SK-N-SH (cell line): ENCODE data around the gene NBEA.

Source experiments
- EZH2phosphoT487 ChIP-seq: fragments of 200-600 bp; sonication (generic); IDR thresholded peaks from 2 replicates; pipeline ENCODE4 v1.6.1; 2017; ENCODE audit warnings: low read depth, mixed run types, mild to moderate bottlenecking, antibody characterized with exemption, moderate library complexity, borderline replicate concordance
- POLR2AphosphoS5 ChIP-seq: IDR thresholded peaks from 2 replicates; pipeline ENCODE4 v1.6.1; 2012; ENCODE audit warnings: low read depth, low read length
- RAD21 ChIP-seq: IDR thresholded peaks from 2 replicates; pipeline ENCODE4 v1.6.1; 2012; ENCODE audit warnings: mild to moderate bottlenecking, low read length
- SIN3A ChIP-seq: IDR thresholded peaks from 2 replicates; pipeline ENCODE4 v1.6.1; 2012; ENCODE audit warnings: low read depth, mild to moderate bottlenecking, low read length, moderate library complexity, borderline replicate concordance
- TCF12 ChIP-seq: IDR thresholded peaks from 2 replicates; pipeline ENCODE4 v1.4.0; 2012
- YY1 ChIP-seq: IDR thresholded peaks from 2 replicates; pipeline ENCODE4 v1.4.0; 2012; ENCODE audit warnings: low read depth, mild to moderate bottlenecking
- TF ChIP-seq, protein P1 (sequence below): fragments of 200-600 bp; sonication (generic); IDR thresholded peaks from 2 replicates; pipeline ENCODE4 v1.6.1; 2017; ENCODE audit warnings: antibody characterized with exemption, mild to moderate bottlenecking, moderate library complexity
- TF ChIP-seq, protein P2 (sequence below): IDR thresholded peaks from 2 replicates; pipeline ENCODE4 v1.4.0; 2012; ENCODE audit warnings: low read depth
- TF ChIP-seq, protein P3 (sequence below): IDR thresholded peaks from 2 replicates; pipeline ENCODE4 v1.4.0; 2012; ENCODE audit warnings: low read depth, borderline replicate concordance

DNA sequence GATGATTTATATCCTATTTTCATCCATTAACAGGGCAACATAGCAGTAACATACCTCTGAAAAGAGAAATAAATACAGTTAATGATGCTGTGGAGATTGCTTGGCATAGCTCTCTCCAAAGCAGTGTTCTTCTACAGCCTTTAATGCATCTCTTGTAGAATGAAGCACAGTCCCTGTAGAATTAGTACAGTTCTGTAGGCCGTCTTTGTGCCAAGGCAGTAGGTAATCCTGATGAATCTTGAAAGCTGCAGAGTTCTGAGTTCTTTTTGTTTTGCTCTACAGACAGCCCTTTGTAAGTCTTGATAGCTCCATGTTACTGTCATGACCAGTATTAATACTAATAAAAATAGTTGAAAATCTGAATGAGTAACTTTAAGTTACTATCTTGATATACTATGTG is 350.3 kb downstream of the NBEA start:
- TF ChIP-seq, protein P1, sequence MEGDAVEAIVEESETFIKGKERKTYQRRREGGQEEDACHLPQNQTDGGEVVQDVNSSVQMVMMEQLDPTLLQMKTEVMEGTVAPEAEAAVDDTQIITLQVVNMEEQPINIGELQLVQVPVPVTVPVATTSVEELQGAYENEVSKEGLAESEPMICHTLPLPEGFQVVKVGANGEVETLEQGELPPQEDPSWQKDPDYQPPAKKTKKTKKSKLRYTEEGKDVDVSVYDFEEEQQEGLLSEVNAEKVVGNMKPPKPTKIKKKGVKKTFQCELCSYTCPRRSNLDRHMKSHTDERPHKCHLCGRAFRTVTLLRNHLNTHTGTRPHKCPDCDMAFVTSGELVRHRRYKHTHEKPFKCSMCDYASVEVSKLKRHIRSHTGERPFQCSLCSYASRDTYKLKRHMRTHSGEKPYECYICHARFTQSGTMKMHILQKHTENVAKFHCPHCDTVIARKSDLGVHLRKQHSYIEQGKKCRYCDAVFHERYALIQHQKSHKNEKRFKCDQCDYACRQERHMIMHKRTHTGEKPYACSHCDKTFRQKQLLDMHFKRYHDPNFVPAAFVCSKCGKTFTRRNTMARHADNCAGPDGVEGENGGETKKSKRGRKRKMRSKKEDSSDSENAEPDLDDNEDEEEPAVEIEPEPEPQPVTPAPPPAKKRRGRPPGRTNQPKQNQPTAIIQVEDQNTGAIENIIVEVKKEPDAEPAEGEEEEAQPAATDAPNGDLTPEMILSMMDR: no peak
- TF ChIP-seq RAD21 (no peak), TCF12 (no peak), EZH2phosphoT487 (no peak), YY1 (no peak), POLR2AphosphoS5 (no peak), SIN3A (no peak)
- TF ChIP-seq, protein P2, sequence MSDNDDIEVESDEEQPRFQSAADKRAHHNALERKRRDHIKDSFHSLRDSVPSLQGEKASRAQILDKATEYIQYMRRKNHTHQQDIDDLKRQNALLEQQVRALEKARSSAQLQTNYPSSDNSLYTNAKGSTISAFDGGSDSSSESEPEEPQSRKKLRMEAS: no peak
- TF ChIP-seq, protein P3, sequence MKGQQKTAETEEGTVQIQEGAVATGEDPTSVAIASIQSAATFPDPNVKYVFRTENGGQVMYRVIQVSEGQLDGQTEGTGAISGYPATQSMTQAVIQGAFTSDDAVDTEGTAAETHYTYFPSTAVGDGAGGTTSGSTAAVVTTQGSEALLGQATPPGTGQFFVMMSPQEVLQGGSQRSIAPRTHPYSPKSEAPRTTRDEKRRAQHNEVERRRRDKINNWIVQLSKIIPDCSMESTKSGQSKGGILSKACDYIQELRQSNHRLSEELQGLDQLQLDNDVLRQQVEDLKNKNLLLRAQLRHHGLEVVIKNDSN: no peak
